ENCODE results near the gene HECTD1. TPM values are rescaled to one million over a fixed set of nuclear protein-coding genes. Genes with fewer than 3 reads are reported as not detected.

HECTD1 gene
- total RNA-seq, 4 donors from 2014 or later: 188 to 251 (median 201) TPM

GRCh38 chr14:31161274-31161673 lies 46.3 kb downstream of the HECTD1 start:
- 87 to 95% methylated on average over 5 of the region's 5 CpGs for WGBS, 2 donors

GRCh38 chr14:31159682-31160296 lies 47.8 kb downstream of the HECTD1 start:
- H3K4me3 ChIP-seq (ENCODE audit: low read depth, poor library complexity, severe bottlenecking): no peak overlapping the region
- TF ChIP-seq POLR2A (IDR thresholded peaks at IDR 0.05): no peak
- TF ChIP-seq, protein P1, sequence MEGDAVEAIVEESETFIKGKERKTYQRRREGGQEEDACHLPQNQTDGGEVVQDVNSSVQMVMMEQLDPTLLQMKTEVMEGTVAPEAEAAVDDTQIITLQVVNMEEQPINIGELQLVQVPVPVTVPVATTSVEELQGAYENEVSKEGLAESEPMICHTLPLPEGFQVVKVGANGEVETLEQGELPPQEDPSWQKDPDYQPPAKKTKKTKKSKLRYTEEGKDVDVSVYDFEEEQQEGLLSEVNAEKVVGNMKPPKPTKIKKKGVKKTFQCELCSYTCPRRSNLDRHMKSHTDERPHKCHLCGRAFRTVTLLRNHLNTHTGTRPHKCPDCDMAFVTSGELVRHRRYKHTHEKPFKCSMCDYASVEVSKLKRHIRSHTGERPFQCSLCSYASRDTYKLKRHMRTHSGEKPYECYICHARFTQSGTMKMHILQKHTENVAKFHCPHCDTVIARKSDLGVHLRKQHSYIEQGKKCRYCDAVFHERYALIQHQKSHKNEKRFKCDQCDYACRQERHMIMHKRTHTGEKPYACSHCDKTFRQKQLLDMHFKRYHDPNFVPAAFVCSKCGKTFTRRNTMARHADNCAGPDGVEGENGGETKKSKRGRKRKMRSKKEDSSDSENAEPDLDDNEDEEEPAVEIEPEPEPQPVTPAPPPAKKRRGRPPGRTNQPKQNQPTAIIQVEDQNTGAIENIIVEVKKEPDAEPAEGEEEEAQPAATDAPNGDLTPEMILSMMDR (IDR thresholded peaks at IDR 0.05): no peak
- intact Hi-C loops (cut with DNase I; ENCODE audit: low total_unique reads): no loop called here
- WGBS, 2 donors: 72 to 76% methylated on average over 13 of the region's 13 CpGs
- no peak for DNase-seq (ENCODE audit: low spot score in 2 of 2)

More at GRCh38 chr14:31161274-31161673, 46.3 kb downstream of the HECTD1 start:
- no peak for DNase-seq (ENCODE audit: low spot score in 2 of 2)
- TF ChIP-seq POLR2A (IDR thresholded peaks at IDR 0.05): no peak
- TF ChIP-seq, protein P1 (IDR thresholded peaks at IDR 0.05): no peak
- intact Hi-C loops (cut with DNase I; ENCODE audit: low total_unique reads): no loop called here
- no peak overlapping the region for H3K4me3 ChIP-seq (ENCODE audit: low read depth, poor library complexity, severe bottlenecking)

DNA sequence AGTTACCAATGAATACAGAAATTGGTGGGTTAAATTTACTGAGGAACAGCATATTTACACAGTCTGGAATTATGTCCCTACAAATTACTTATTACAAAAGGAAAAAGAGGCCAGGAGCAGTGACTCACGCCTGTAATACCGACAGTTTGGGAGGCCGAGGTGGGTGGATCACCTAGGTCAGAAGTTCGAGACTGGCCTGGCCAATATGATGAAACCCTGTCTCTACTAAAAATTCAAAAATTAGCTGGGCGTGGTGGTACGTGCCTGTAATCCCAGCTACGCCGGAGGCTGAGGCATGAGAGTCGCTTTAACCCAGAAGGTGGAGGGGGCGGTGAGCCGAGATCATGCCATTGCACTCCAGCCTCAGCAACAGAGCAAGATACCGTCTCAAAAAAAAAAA lies 52.6 kb downstream of the HECTD1 start:
- no peak for DNase-seq (ENCODE audit: low spot score in 2 of 2)
- 77 to 78% methylated on average over 12 of the region's 12 CpGs for WGBS, 2 donors
- intact Hi-C loops (cut with DNase I; ENCODE audit: low total_unique reads): no loop called here
- TF ChIP-seq POLR2A (IDR thresholded peaks at IDR 0.05): no peak
- TF ChIP-seq, protein P1 (IDR thresholded peaks at IDR 0.05): no peak
- no peak overlapping the region for H3K4me3 ChIP-seq (ENCODE audit: low read depth, poor library complexity, severe bottlenecking)

GRCh38 chr14:31142455-31143087 lies 65.0 kb downstream of the HECTD1 start:
- TF ChIP-seq, protein P1 (IDR thresholded peaks at IDR 0.05): no peak
- no peak for TF ChIP-seq POLR2A (IDR thresholded peaks at IDR 0.05)
- H3K4me3 ChIP-seq (ENCODE audit: low read depth, poor library complexity, severe bottlenecking): no peak overlapping the region
- 93% methylated on average over 11 of the region's 11 CpGs for WGBS, 2 donors
- intact Hi-C loops (cut with DNase I; ENCODE audit: low total_unique reads): no loop called here
- DNase-seq (ENCODE audit: low spot score in 2 of 2): no peak

GRCh38 chr14:31139301-31139847 lies 68.2 kb downstream of the HECTD1 start:
- no peak for DNase-seq (ENCODE audit: low spot score in 2 of 2)
- intact Hi-C loops (cut with DNase I; ENCODE audit: low total_unique reads): no loop called here
- TF ChIP-seq, protein P1 (IDR thresholded peaks at IDR 0.05): no peak
- TF ChIP-seq POLR2A (IDR thresholded peaks at IDR 0.05): no peak
- 96 to 97% methylated on average over 4 of the region's 4 CpGs for WGBS, 2 donors
- H3K4me3 ChIP-seq (ENCODE audit: low read depth, poor library complexity, severe bottlenecking): no peak overlapping the region

All from lower leg skin (tissue), 4 donors.